GM12874 (cell line): ENCODE data around the gene PPL.

Source experiments
- TF ChIP-seq, protein P1 (sequence below): IDR thresholded peaks from 2 replicates; pipeline ENCODE4 v1.5.1; 2011; ENCODE audit warnings: low read depth, mild to moderate bottlenecking, control low read depth, low read length, moderate library complexity; ENCODE audit not compliant: insufficient read depth

Gene PPL

DNA sequence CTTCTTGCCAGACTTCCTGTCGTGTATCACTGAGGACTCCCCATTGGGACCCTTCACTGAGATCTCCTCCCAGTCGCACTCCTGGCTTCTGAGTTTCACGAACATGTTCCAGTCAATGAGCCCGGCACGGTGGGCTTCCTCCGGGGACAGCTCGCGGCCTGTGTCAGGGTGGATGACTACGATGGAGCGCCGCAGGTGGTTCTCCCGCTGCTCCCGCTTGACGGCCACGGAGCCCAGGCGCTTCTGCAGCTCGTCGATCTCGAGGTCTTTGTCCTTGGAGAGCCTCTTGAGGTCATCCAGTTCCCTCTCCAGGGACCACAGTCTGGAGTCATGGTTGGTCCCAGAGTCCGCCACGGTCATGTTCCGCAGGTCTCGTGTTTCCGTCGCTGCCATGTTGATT is 53.4 kb downstream of the PPL start:
- TF ChIP-seq, protein P1, sequence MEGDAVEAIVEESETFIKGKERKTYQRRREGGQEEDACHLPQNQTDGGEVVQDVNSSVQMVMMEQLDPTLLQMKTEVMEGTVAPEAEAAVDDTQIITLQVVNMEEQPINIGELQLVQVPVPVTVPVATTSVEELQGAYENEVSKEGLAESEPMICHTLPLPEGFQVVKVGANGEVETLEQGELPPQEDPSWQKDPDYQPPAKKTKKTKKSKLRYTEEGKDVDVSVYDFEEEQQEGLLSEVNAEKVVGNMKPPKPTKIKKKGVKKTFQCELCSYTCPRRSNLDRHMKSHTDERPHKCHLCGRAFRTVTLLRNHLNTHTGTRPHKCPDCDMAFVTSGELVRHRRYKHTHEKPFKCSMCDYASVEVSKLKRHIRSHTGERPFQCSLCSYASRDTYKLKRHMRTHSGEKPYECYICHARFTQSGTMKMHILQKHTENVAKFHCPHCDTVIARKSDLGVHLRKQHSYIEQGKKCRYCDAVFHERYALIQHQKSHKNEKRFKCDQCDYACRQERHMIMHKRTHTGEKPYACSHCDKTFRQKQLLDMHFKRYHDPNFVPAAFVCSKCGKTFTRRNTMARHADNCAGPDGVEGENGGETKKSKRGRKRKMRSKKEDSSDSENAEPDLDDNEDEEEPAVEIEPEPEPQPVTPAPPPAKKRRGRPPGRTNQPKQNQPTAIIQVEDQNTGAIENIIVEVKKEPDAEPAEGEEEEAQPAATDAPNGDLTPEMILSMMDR, result no peak

DNA sequence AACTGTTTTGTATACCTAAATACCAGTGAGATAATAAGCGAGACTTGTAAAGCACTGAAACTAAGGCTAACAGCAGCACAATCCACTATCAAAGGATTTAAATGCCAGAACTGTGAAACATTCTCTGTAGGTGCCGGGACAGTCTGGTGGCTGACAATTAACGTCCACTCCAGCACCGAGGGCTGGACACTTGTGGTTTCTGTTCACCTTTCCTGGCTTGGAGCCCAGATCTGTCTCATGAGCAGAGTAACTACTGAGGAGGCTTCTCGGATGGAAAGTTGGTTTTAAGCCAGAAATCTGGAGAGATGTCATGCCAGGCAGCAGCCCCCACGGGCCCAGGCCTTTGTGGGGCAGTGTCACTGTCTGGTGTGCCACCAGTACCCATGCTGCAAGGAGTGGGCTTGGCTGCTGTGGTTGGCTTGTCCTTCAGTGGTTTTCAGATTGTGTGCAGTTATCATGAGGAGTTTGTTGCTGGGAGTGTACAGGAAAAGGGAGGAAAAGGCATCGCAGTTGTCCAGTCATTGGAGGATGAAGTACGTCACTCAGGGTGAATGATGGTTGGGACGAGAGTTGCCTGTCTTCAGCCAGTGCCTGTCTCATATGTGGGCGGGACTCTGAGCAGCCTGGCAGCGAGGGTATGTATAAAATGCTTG is 54.2 kb downstream of the PPL start:
- TF ChIP-seq, protein P1, result no peak

DNA sequence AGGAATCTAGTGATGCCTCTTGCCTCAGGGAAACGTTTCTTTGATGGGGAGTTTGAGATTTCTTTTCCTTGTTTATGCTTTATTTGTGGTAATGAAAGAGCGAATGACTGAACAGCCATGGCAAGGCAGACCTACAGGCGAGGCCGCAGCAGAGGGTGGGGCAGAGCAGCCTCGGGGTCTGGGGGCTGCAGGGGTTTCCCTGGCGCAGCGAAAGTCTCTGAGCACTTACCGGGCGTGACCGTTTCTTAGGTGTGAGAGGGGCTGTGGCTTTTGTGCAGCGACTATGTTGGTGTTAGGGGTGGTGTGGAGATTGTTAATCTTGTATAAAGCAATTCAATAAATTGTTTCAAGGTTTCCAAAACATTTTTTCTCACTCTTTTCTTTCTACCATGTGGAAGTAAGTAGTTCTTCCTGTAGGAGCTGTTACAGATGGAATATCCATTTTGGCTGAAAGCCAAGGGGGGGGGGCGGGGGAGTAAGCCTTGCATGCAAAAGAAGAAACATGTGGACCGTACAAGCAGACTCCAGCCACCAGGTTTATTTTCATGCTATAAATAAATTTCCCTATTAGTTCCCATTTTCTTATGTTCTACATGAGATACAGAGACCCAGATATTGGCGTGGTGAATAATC is 54.8 kb downstream of the PPL start:
- TF ChIP-seq, protein P1, result no peak

DNA sequence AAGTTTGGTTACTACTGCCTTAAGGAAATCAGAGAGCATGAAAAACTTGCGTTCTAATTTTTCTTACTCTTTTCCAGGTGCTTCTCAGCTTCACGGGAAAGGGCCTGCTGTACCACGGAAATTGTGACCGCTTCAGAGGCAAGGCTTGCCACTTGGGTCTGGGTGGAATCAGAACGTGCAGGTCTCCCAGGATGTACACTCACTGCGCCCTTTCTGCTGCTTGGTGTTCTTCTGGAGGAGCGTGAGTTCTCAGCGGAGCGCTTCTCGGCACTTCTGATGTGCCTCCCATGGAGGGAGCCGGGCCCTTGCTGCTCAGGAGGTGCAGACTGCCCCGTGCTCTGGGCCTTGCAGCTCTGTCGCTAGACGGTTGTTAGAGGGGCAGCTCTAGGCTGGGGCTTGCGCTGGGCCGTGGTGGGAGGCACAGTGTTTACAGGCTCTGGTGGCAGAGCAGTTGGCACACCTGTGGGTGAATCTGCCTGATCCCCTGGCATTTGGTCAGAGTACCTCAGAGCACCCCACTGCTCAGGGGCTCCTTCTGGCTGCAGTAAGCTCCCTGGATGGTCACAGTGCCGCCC is 56.9 kb downstream of the PPL start:
- TF ChIP-seq, protein P1, result no peak

DNA sequence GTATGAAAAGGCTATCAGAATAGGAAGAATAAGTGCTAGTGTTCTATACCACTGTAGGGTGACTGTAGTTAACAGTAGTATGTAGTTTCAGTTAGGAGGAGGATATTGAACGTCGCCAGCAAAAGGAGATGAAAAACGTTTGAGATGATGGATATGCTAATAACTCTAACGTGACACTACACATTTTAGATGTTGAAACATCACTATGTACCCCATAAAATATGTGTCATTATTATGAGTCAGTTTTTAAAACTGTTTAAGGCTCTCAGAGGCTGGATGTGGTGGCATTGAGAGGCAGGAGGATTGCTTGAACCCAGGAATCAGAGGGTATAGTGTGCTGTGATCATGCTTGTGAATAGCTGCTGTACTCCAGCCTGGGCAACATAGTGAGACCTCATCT is 57.9 kb downstream of the PPL start:
- TF ChIP-seq, protein P1, result no peak

DNA sequence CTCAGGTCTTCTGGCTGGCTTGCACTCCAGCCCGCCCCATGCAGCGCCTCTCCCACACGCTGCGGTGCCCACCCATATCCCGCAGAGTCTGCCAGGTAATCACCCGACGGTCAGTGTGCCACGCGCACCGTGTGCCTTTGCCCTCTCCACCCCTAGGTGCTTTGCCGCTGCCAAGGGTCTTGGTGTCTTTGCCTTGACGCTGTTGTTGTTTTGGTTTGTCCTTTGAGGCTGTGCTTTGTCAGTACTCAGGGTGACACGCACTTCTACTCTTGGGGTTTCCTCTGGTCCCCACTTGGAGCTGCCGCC is 59.6 kb downstream of the PPL start:
- TF ChIP-seq, protein P1, result no peak

DNA sequence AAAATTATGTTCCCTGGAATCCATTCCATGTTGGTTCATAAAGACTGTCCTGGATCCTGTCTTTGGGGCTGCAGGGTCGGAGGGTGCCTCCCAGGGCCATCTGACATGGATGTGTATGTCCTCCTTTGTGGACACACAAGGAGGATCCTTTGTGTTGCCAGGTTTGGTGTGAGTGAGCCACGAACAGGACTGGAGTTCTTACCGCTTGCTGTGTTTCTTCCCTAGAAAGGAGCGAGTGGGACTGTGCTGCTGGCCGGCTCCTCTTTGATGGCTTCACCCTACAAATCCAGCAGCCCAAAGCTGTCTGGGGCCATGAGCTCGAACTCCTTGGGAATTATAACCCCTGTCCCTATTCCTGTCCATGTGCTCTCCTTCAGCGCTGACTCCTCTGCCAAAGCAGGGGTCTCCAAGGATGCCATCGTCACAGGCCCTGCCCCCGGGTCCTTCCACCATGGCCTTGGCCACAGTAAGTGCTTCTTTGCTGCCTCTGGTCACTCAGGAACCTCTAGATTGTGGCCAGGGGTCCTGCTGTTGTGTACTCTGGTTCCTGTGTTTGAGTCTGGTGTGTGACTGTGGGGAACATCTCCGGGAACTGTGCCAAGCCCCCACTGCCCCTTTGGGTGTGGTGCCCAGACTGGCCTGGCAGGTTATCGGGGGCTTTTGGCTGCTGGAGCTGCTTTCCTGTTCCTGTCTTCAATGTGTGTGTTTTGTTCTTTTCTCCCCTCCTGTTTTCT is 60.1 kb downstream of the PPL start:
- TF ChIP-seq, protein P1, result no peak
